GM06990 (cell line): ENCODE data around the gene TOP1.

Source experiments
- DNase-seq: peaks from one replicate; pipeline ENCODE4 v3.0.0-alpha.2; 2011; ENCODE audit not compliant: insufficient read length; ENCODE audit errors: extremely low read depth
- H3K27me3 ChIP-seq: replicated peaks from 2 replicates; pipeline ENCODE4 v1.6.0; 2011; ENCODE audit warnings: low read length; ENCODE audit not compliant: control insufficient read depth, insufficient read depth
- H3K36me3 ChIP-seq: 2 replicates; pipeline ENCODE4 v1.5.1; 2011; ENCODE audit warnings: low read length; ENCODE audit not compliant: control insufficient read depth, insufficient read depth
- H3K4me3 ChIP-seq: replicated peaks from 2 replicates; pipeline ENCODE4 v1.5.1; 2011; ENCODE audit warnings: low read depth, mild to moderate bottlenecking, control low read depth, low read length
- CTCF ChIP-seq: IDR thresholded peaks from 2 replicates; pipeline ENCODE4 v1.5.1; 2011; ENCODE audit warnings: low read length, control low read depth, mild to moderate bottlenecking, inconsistent platforms; ENCODE audit not compliant: insufficient read depth, poor library complexity, severe bottlenecking

TOP1 gene

GRCh38 chr20:41031243-41031619, 2.6 kb downstream of the TOP1 start:
- DNase-seq: no peak
- Histone ChIP-seq H3K36me3 (no peaks in the 10 kb centered on the region), H3K27me3 (no peaks in the 10 kb centered on the region), H3K4me3 (peak overlapping the region; percentile 90)
- TF ChIP-seq CTCF: no peak

GRCh38 chr20:41032271-41032670, 3.6 kb downstream of the TOP1 start:
- TF ChIP-seq CTCF: no peak
- H3K27me3 ChIP-seq: no peaks in the 10 kb centered on the region
- DNase-seq: no peak
- peak overlapping the region; percentile 26 for H3K4me3 ChIP-seq
- H3K36me3 ChIP-seq: no peaks in the 10 kb centered on the region

- no peaks in the 10 kb centered on the region for H3K27me3 ChIP-seq
- no peak for TF ChIP-seq CTCF
- no peak overlapping the region for H3K4me3 ChIP-seq
- H3K36me3 ChIP-seq: no peaks in the 10 kb centered on the region
- DNase-seq: no peak
Observed at GRCh38 chr20:41034239-41034638, 5.6 kb downstream of the TOP1 start.

- H3K4me3 ChIP-seq: no peak overlapping the region
- no peak for DNase-seq
- no peak for TF ChIP-seq CTCF
- H3K27me3 ChIP-seq: no peaks in the 10 kb centered on the region
- no peaks in the 10 kb centered on the region for H3K36me3 ChIP-seq
Observed at GRCh38 chr20:41035207-41035606, 6.6 kb downstream of the TOP1 start.

GRCh38 chr20:41037179-41037578, 8.6 kb downstream of the TOP1 start:
- no peak for DNase-seq
- Histone ChIP-seq H3K36me3 (0 out of 2 replicates have a peak, but pooled peaks cover 1% of the 10 kb centered on the region), H3K27me3 (no peaks in the 10 kb centered on the region), H3K4me3 (no peak overlapping the region)
- no peak for TF ChIP-seq CTCF
